Ovary (tissue), 9 donors: ENCODE measurements around the gene SLC38A1. TPM values are rescaled to one million over a fixed set of nuclear protein-coding genes. Genes with fewer than 3 reads are reported as not detected.

Experiments
- DNase-seq, 5 donors: peaks; one replicate each; pipeline ENCODE4 v3.0.0-alpha.2; 2019 to 2020
- H3K27ac ChIP-seq, 2 donors: fragments of 200-600 bp; one replicate each; pipeline versions ENCODE4 v1.5.1 to v1.8.0; 2019 to 2022
- H3K27me3 ChIP-seq: fragments of 200-600 bp; one replicate; pipeline ENCODE4 v1.8.0; 2022
- H3K36me3 ChIP-seq: fragments of 200-600 bp; sonication (generic); one replicate; pipeline ENCODE4 v1.5.1; 2019
- H3K4me1 ChIP-seq: one replicate; pipeline ENCODE4 v1.8.1; 2013; ENCODE audit warnings: mild to moderate bottlenecking, moderate library complexity; ENCODE audit not compliant: insufficient read depth
- H3K4me3 ChIP-seq: fragments of 200-600 bp; sonication (generic); one replicate; pipeline ENCODE4 v1.5.1; 2017
- H3K9me3 ChIP-seq, 2 donors: fragments of 200-600 bp in 1 of 2; sonication (generic) in 1 of 2; one replicate each; pipeline versions ENCODE4 v1.5.1 to v1.8.1; 2013 to 2019; ENCODE audit warnings: mild to moderate bottlenecking in 1 of 2, moderate library complexity in 1 of 2
- EP300 ChIP-seq: sonication (generic); formaldehyde crosslinking; IDR thresholded peaks from one replicate; pipeline ENCODE4 v1.6.1; 2017; ENCODE audit warnings: antibody characterized with exemption
- POLR2A ChIP-seq: fragments of 450-650 bp; IDR thresholded peaks from one replicate; pipeline ENCODE4 v1.6.1; 2017; ENCODE audit warnings: antibody characterized with exemption, mild to moderate bottlenecking, moderate library complexity
- whole genome bisulfite sequencing, 3 donors: extraction: QIAGEN DNeasy Blood & Tissue Kit in 1 of 3; methylation state at CpG; one replicate each; pipeline versions ENCODE4 v1.1.5 to v1.1.7; 2013 to 2017; 5-methylcytosine and 5-hydroxymethylcytosine counted together
- intact Hi-C, 4 donors: fragments of 100-400 bp; cut with DNase I; formaldehyde crosslinking; loops; one replicate each; pipeline versions ENCODE4 v1.11.0 to v1.15.1; 2022 to 2023
- polyA plus RNA-seq, 2 donors: library from polyadenylated mRNA; stranded (reverse); fragments of 200-250 nt in 1 of 2; fragments of 350-450 nt in 1 of 2; fragmentation: Illumina TruSeq in 1 of 2; extraction: RNeasy Lipid Tissue Mini Kit (QIAGEN cat#74804) in 1 of 2; gene quantifications; one replicate each; pipeline ENCODE4 v1.2.3, GENCODE V29; 2013 to 2014
- total RNA-seq, 7 donors: library from RNA; depleted of rRNA in 2 of 7; stranded (reverse); fragments of >200 nt in 2 of 7; fragmentation: NEBNext Ultra II Directional in 3 of 7; extraction: Animal tissue kit (Norgen Biotek cat#: 25700) in 3 of 7; gene quantifications; one replicate each; pipeline versions ENCODE4 v1.1.0 to v1.2.4, GENCODE V29; 2016 to 2023
- TF ChIP-seq, protein P1 (sequence below), 3 donors: fragments of 450-650 bp in 2 of 3; fragments of 200-600 bp in 1 of 3; IDR thresholded peaks; one replicate each; pipeline versions ENCODE4 v1.5.1 to v1.8.0; 2016 to 2022; ENCODE audit warnings: antibody characterized with exemption in 3 of 3, mild to moderate bottlenecking in 1 of 3
- donor health status: DM: no; HTN: no; CAD: no; lungs with moderate emphysema.
- donor health status: DM: no; HTN: no; CAD: no.
- donor health status: Bipolar disorder and iron deficiency.
- donor health status: DM: yes; HTN: yes; CAD: no.
- donor health status: DM: no; HTN: no; CAD: no.
- donor health status: DM: yes; HTN: yes; CAD: no.

Gene SLC38A1
- total and polyA plus RNA-seq, 9 donors, result 4.6 to 86.3 (median 27.9) TPM

DNA sequence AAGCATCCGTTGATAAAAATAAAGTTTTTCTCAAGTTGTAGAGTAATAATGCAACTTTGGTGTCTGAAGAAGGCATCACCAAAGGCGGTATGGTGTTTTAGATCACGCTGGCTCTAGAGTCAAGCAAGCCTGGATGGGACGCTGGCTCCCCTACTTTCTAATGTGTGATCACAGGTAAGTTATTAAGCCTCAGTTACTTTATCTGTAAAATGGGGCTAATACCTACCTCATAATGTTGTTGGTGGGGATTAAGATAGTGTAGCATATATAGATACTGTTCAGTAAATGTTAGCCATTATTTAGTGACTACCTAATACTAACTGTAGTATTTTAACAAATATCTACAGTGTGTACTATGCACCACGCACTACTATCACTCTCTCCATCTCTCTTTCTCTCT lies 45.8 kb downstream of the SLC38A1 start:
- intact Hi-C loops, result no loop called here
- no peaks in the 10 kb centered on the region for H3K27me3 ChIP-seq
- WGBS, 3 donors, result 94 to 97% (median 95%) methylated on average over 5 of the region's 5 CpGs

DNA sequence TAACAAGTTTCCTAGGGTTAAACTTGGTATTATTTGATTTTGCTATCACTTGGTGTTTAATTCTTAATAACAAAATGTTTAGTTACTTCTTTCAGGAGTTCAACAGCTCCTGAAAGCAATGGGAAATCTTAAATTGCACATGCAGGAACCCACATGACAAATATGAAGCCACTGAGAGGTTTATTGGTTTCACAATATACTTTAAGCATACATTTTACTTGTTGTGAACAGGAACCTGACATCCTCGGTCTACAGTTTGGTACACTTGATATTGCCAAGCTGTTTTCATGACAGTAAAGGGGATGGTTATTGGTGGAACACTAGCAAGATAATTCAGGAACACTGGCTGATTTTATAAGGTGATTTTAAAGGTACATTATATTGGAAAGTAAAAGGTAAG lies 46.2 kb downstream of the SLC38A1 start:
- Histone ChIP-seq H3K27me3 (no peaks in the 10 kb centered on the region), H3K36me3 (no peaks in the 10 kb centered on the region), H3K9me3 (no peaks in the 10 kb centered on the region), H3K4me3 (no peak overlapping the region), H3K4me1 (no peaks in the 10 kb centered on the region), H3K27ac (no peak overlapping the region)
- 80 to 91% (median 85%) methylated on average over 1 of the region's 1 CpG for WGBS, 3 donors
- no peak for DNase-seq
- intact Hi-C loops, result no loop called here
- no peak for TF ChIP-seq POLR2A
- TF ChIP-seq, protein P1, sequence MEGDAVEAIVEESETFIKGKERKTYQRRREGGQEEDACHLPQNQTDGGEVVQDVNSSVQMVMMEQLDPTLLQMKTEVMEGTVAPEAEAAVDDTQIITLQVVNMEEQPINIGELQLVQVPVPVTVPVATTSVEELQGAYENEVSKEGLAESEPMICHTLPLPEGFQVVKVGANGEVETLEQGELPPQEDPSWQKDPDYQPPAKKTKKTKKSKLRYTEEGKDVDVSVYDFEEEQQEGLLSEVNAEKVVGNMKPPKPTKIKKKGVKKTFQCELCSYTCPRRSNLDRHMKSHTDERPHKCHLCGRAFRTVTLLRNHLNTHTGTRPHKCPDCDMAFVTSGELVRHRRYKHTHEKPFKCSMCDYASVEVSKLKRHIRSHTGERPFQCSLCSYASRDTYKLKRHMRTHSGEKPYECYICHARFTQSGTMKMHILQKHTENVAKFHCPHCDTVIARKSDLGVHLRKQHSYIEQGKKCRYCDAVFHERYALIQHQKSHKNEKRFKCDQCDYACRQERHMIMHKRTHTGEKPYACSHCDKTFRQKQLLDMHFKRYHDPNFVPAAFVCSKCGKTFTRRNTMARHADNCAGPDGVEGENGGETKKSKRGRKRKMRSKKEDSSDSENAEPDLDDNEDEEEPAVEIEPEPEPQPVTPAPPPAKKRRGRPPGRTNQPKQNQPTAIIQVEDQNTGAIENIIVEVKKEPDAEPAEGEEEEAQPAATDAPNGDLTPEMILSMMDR (IDR thresholded peaks at IDR 0.05), result no peak

More for the DNA sequence above, 45.8 kb downstream of the SLC38A1 start:
- Histone ChIP-seq H3K9me3 (no peaks in the 10 kb centered on the region), H3K4me3 (no peak overlapping the region), H3K36me3 (no peaks in the 10 kb centered on the region), H3K4me1 (no peaks in the 10 kb centered on the region), H3K27ac (no peak overlapping the region)
- no peak for DNase-seq
- TF ChIP-seq POLR2A (no peak), EP300 (no peak)
- TF ChIP-seq, protein P1 (IDR thresholded peaks at IDR 0.05), result no peak

DNA sequence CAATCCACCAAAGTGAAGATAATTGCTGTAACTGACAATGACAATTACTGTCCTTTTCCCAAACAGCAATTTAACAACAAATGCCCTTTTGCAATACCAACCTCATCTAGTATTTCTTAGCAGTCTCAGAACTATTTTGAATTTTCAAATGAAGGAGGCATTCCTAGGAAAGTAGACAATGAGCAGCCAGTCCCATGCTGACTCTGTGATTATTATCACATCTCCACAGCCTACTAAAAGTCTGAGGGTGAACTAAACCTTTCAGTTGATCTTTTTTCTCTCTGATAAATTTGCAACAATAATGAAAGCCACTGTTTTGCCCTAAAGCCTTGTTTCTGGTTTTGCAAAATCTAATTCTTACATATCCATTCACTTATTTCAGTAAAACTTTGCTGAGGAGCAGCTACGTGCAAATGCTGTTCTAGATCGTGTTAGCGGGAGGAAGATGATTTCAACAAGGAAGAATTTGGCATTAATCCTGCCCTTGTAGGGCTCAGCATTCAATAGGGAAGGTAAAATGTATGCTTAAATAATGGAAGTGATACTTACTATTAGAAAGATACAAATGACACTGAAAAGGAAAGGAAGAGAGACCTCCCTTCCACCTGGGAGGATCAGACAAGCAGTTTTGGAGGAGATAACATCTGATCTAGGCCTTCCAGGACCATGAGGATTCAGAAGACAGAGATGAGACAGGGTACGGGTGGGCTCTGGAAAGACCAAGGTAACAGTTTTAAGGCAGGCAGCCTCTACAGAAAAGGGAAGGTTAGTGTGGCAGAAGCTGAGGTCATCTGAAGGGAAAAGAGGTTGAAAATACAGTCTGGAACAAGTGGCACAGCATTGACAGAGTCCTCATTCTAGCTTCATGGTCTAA lies 47.4 kb downstream of the SLC38A1 start:
- Histone ChIP-seq H3K9me3 (no peaks in the 10 kb centered on the region), H3K4me3 (no peak overlapping the region), H3K4me1 (no peaks in the 10 kb centered on the region), H3K27ac (no peak overlapping the region), H3K27me3 (no peaks in the 10 kb centered on the region), H3K36me3 (no peaks in the 10 kb centered on the region)
- DNase-seq, result no peak
- WGBS, 3 donors, result 59 to 78% (median 76%) methylated on average over 4 of the region's 4 CpGs
- intact Hi-C loops, result no loop called here
- TF ChIP-seq EP300, result no peak
- TF ChIP-seq, protein P1 (IDR thresholded peaks at IDR 0.05), result no peak

DNA sequence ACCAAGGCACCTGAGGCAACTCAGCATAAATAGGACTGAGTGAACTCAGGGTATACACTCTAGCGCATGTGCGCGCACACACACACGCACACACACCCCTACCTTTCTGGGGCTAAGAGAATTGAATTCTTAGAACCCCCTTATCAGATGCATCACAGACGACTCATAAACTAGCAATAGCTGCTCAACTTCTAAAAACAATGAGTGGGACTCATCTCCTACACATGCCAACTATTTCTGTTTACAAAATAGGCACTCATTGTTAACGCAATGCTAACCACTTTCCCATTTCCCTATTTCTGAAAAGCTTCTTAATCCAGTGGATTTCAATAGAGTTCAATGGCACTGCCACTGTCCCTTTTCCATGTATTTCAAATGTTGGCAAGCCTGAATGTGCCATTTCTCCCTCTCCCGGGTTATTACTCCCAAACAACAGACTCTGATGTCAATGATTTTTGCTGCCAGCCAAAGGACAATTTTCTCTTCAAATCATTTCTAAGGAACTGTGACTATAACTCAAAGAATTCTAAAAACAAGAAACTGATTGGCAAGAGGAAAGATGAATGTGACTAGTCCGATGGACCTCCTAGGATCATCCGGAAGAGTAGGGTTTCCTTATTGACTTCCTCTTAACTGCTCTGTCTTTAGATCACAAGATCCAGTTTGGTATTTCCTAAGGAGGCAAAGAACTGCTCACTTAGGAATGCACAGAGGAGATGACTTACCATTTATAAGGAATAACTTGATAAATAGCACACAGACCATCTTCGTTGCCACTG lies 48.8 kb downstream of the SLC38A1 start:
- no peak overlapping the region for H3K27ac ChIP-seq
- no peak for DNase-seq
- no peaks in the 10 kb centered on the region for H3K27me3 ChIP-seq
- no peak overlapping the region for H3K4me3 ChIP-seq
- no peaks in the 10 kb centered on the region for H3K36me3 ChIP-seq
- no peaks in the 10 kb centered on the region for H3K4me1 ChIP-seq
- no peaks in the 10 kb centered on the region for H3K9me3 ChIP-seq
- TF ChIP-seq EP300 (no peak), POLR2A (no peak)
- TF ChIP-seq, protein P1 (IDR thresholded peaks at IDR 0.05), result no peak
- WGBS, 3 donors, result 58 to 75% (median 65%) methylated on average over 10 of the region's 10 CpGs
- intact Hi-C loops, result no loop called here
